Measurements from ENCODE around the gene EIF5.

EIF5 gene

GRCh38 chr14:103333754-103334643 is at the start of gene EIF5:
TSS of gene EIF5 (plus strand) at chr14:103334237. CDS start at chr14:103335861, 1,624 bp downstream.
- peak; percentile 100 for DNase-seq

- DNase-seq = no peak
Observed at GRCh38 chr14:103284574-103285467, 49.2 kb upstream of the EIF5 start.

GRCh38 chr14:103286460-103286859 is 47.6 kb upstream of the EIF5 start:
- no peak for DNase-seq

GRCh38 chr14:103286968-103287850 is 46.8 kb upstream of the EIF5 start:
- DNase-seq = no peak

GRCh38 chr14:103288076-103288766 is 45.8 kb upstream of the EIF5 start:
- DNase-seq = no peak

- DNase-seq = no peak
Observed at GRCh38 chr14:103290056-103290455, 44.0 kb upstream of the EIF5 start.

- no peak for DNase-seq
Observed at GRCh38 chr14:103290494-103290893, 43.5 kb upstream of the EIF5 start.

- no peak for DNase-seq
Observed at GRCh38 chr14:103290961-103291360, 43.1 kb upstream of the EIF5 start.

GRCh38 chr14:103292426-103293374 is 41.3 kb upstream of the EIF5 start:
- peak; percentile 89 for DNase-seq

- no peak for DNase-seq
Observed at GRCh38 chr14:103293465-103293864, 40.6 kb upstream of the EIF5 start.

GRCh38 chr14:103294091-103294490 is 39.9 kb upstream of the EIF5 start:
- no peak for DNase-seq

- no peak for DNase-seq
Observed at GRCh38 chr14:103296007-103296406, 38.0 kb upstream of the EIF5 start.

- no peak for DNase-seq
Observed at GRCh38 chr14:103296987-103297386, 37.0 kb upstream of the EIF5 start.

- DNase-seq = no peak
Observed at GRCh38 chr14:103298620-103299019, 35.4 kb upstream of the EIF5 start.

- DNase-seq = no peak
Observed at GRCh38 chr14:103301512-103302354, 32.3 kb upstream of the EIF5 start.

- DNase-seq = no peak
Observed at GRCh38 chr14:103302966-103303365, 31.1 kb upstream of the EIF5 start.

- no peak for DNase-seq
Observed at GRCh38 chr14:103304706-103305105, 29.3 kb upstream of the EIF5 start.

GRCh38 chr14:103308717-103309616 is 25.1 kb upstream of the EIF5 start:
- no peak for DNase-seq

Data from NCI-H1694 (cell line).